ENCODE results near the gene APEH. TPM values are rescaled to one million over a fixed set of nuclear protein-coding genes. Genes with fewer than 3 reads are reported as not detected.

The APEH gene
- total RNA-seq, 1 experiment from 2014 or later = 246 TPM

DNA sequence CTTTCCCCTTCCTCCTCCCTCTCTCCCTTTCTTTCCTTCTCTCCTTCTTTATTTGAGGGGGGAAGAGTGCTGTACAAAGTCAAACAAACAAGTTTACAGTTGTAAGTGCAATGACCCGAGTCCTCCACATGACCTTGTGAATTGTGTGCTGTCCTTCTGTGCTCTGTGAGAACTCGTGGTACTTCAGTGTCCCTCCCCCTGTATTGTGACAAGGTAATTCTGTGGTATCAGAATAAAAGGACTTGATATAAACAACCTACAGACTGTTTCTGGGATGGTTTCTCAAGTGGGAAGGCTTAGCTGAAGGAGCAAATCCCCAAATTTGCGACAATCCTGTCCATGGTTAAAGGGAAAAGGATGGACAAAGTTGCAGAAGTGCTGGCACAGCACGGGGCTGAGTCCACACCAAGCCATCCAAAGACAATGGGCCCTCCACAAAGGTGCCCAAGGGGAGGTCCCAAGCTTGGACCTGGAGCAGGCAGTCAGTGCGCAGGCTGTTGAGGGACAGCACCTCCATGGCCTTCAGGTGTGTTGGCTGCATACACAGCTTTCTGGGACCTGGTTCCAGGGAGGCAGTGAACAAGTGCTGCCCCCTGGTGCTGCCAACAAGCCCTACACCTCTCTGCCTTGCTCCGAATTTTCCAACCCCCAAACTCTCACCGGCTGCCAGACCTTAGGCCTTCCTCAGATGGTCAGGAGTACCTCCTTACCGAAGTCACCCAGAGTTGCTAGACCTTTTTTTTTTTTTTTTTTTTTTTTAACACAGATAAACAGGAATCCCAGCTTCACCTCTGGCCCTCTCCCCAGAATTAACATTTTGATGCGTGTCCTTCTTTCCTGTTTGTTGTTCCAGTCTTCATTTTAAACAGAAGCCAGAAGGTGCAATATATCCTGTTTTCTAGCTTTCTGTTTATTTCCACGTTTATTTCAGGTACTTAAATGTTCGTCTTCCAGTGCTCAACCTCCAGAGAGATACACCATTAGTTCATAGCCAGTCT lies 2.6 kb upstream of the APEH start:
- H3K9me2 ChIP-seq (ENCODE audit: insufficient read depth) = no peaks in the 10 kb centered on the region
- TF ChIP-seq, protein P1, sequence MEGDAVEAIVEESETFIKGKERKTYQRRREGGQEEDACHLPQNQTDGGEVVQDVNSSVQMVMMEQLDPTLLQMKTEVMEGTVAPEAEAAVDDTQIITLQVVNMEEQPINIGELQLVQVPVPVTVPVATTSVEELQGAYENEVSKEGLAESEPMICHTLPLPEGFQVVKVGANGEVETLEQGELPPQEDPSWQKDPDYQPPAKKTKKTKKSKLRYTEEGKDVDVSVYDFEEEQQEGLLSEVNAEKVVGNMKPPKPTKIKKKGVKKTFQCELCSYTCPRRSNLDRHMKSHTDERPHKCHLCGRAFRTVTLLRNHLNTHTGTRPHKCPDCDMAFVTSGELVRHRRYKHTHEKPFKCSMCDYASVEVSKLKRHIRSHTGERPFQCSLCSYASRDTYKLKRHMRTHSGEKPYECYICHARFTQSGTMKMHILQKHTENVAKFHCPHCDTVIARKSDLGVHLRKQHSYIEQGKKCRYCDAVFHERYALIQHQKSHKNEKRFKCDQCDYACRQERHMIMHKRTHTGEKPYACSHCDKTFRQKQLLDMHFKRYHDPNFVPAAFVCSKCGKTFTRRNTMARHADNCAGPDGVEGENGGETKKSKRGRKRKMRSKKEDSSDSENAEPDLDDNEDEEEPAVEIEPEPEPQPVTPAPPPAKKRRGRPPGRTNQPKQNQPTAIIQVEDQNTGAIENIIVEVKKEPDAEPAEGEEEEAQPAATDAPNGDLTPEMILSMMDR (IDR thresholded peaks at IDR 0.05 in 2 of 3, conservative IDR thresholded peaks at IDR 0.05 in 1 of 3; ENCODE audit: borderline replicate concordance in 1 of 3, insufficient read depth in 1 of 3, low read depth in 2 of 3, low read length in 2 of 3) = peak in 2 of 3 experiments; percentile 87 to 93; a peak in 4 of 6 replicates
- TF ChIP-seq POLR2AphosphoS5 (IDR thresholded peaks at IDR 0.05; ENCODE audit: low read depth, low read length) = peak; percentile 32; the same call in 1 of the 2 replicates
- TF ChIP-seq FOSL1 (IDR thresholded peaks at IDR 0.05; ENCODE audit: low read depth) = no peak
- no peak overlapping the region for H2AFZ ChIP-seq (ENCODE audit: low read depth, low read length, poor library complexity, severe bottlenecking)
- peak overlapping the region; percentile 99 for H3K4me2 ChIP-seq (ENCODE audit: low read length)
- no peaks in the 10 kb centered on the region for H3K9me3 ChIP-seq (ENCODE audit: control insufficient read depth in 1 of 2, insufficient read depth in 1 of 2, low read depth in 1 of 2, low read length in 2 of 2)
- BruUV-seq (replicated peaks) = no TSS peak
- ATAC-seq (peak; percentile 19), DNase-seq (ENCODE audit: low read depth, low spot score) (peak; percentile 61)
- ChIA-PET CTCF (interaction anchor here (0.6 to 3.3 kb wide), 10 partner anchors 26 to 256 kb away, joined by 3 to 159 read pairs (median 4); partner anchors contain the start of gene BSN), RAD21 (ENCODE audit: low non-redundant PET in 1 of 2, low total read pairs in 2 of 2, uncharacterized antibody in 2 of 2, unreplicated experiment in 2 of 2) (interaction anchor here (0.6 to 3.6 kb wide), 6 partner anchors 117 to 623 kb away, joined by 3 to 49 read pairs (median 6); partner anchors contain the start of genes BSN (in 1 of the 2) and USP4 (in 1 of the 2)), POLR2A (interaction anchor here (3.1 kb wide), 1 partner anchor 132 kb away, joined by 26 read pairs; no protein-coding TSS in a partner anchor)
- H3K79me2 ChIP-seq (ENCODE audit: insufficient read depth, low read length) = peaks cover 25% of the 10 kb centered on the region
- H3K4me1 ChIP-seq (ENCODE audit: control insufficient read depth in 1 of 2, insufficient read depth in 2 of 2, low read length in 2 of 2) = peaks cover 10 to 45% of the 10 kb centered on the region in 2 experiments; a peak in 3 of 4 replicates
- H3K36me3 ChIP-seq (ENCODE audit: control insufficient read depth in 1 of 2, insufficient read depth in 2 of 2, low read length in 2 of 2) = peaks cover 5 to 11% of the 10 kb centered on the region in 2 experiments; a peak in 2 of 4 replicates
- H3K27ac ChIP-seq (ENCODE audit: low read depth, low read length) = peak overlapping the region; percentile 98
- H3K4me3 ChIP-seq (replicated peaks in 1 of 2; ENCODE audit: low read depth in 1 of 2, low read length in 2 of 2) = peak overlapping the region in 1 of 2 experiments; percentile 40; a peak in 3 of 4 replicates
- no peaks in the 10 kb centered on the region for H3K27me3 ChIP-seq (ENCODE audit: insufficient read depth, low read length)
- H3K9ac ChIP-seq (ENCODE audit: low read length) = peak overlapping the region; percentile 99
- no peaks in the 10 kb centered on the region for H4K20me1 ChIP-seq (ENCODE audit: insufficient read depth)
- intact Hi-C loops (cut with micrococcal nuclease) = loop anchor here (1.0 to 5.0 kb wide), 3 partner anchors 132 to 217 kb away; partner anchors contain the start of gene DAG1

Data from HCT116 (cell line).